ENCODE data around the gene CLIC3. TPM values are rescaled to one million over a fixed set of nuclear protein-coding genes. Genes with fewer than 3 reads are reported as not detected.

The CLIC3 gene
- total and polyA plus RNA-seq, 4 donors = 17.2 to 115 (median 81.1) TPM

- ATAC-seq (ENCODE audit: insufficient read depth, low FRiP score) (no peak), DNase-seq (no peak)
- Histone ChIP-seq H3K27me3 (ENCODE audit: control insufficient read depth in 3 of 3, insufficient read depth in 3 of 3, low read length in 2 of 3) (peaks cover 5 to 27% (median 14%) of the 10 kb centered on the region in 3 donors), H3K27ac (ENCODE audit: low read depth in 1 of 2, low read length in 1 of 2) (no peak overlapping the region), H3K9ac (ENCODE audit: insufficient read depth in 1 of 2, low read length in 2 of 2) (no peak overlapping the region), H3K4me1 (ENCODE audit: control insufficient read depth in 5 of 5, insufficient read depth in 5 of 5, low read length in 5 of 5) (peaks cover 0 to 15% (median 6%) of the 10 kb centered on the region in 5 donors), H3K9me3 (ENCODE audit: control insufficient read depth in 4 of 4, insufficient read depth in 3 of 4, low read length in 3 of 4) (peaks cover 0 to 5% (median 0%) of the 10 kb centered on the region in 4 donors), H3K36me3 (ENCODE audit: control insufficient read depth in 4 of 4, insufficient read depth in 4 of 4, low read length in 4 of 4) (no peaks in the 10 kb centered on the region), H3K4me3 (no peak overlapping the region)
- 70 to 81% methylated on average over 9 of the region's 9 CpGs for WGBS, 2 donors
- TF ChIP-seq, protein P1, sequence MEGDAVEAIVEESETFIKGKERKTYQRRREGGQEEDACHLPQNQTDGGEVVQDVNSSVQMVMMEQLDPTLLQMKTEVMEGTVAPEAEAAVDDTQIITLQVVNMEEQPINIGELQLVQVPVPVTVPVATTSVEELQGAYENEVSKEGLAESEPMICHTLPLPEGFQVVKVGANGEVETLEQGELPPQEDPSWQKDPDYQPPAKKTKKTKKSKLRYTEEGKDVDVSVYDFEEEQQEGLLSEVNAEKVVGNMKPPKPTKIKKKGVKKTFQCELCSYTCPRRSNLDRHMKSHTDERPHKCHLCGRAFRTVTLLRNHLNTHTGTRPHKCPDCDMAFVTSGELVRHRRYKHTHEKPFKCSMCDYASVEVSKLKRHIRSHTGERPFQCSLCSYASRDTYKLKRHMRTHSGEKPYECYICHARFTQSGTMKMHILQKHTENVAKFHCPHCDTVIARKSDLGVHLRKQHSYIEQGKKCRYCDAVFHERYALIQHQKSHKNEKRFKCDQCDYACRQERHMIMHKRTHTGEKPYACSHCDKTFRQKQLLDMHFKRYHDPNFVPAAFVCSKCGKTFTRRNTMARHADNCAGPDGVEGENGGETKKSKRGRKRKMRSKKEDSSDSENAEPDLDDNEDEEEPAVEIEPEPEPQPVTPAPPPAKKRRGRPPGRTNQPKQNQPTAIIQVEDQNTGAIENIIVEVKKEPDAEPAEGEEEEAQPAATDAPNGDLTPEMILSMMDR (IDR thresholded peaks at IDR 0.05; ENCODE audit: control extremely low read depth, extremely low read depth) = no peak
These were observed 13.2 kb downstream of the CLIC3 start for GRCh38 chr9:136983167-136983566.

DNA sequence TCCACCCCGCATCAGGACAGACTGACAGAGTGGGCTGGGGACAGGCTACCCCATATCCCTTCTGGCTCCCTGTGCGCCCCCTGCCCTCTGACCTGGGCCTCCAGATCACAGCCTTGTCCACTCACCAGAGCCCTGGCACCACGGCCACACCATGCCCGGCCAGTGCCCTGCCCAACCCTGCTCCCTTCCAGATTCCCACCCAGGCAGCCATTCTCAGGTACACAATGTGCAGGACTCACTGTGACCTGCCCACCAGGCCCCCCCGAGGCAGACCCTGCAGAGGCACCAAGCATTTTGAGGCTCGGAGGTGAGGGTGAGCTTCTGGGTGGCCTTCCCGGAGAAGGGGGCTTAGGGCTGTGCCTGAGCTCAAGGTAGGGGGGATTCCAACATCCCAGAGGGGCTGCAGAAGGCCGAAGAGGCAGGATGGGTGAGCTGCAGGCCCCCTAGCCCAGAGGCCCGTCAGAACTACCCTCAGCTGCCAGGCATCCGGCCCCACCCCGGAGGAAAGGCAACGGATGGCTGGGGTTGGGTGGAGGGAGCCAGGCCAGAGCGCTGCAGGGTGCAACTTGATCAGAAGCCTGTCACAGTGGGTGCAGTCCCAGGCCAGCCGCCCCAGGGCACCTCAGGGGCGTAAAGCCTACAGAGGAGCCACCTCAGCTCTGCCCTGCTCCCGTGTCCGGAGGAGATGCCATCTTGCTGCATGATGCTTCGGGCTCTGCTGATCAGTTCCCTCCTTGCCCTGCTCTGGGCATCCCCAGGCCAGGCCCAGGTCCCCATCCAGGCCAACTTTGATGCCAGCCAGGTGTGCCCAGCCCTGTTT lies 13.9 kb downstream of the CLIC3 start, which contains the start of gene LCNL1:
TSS of gene LCNL1 (plus strand) at position 762 of the 820 bp plus-strand sequence. CDS start 594 bp downstream, outside the sequence.
- Histone ChIP-seq H3K27ac (ENCODE audit: low read depth in 1 of 2, low read length in 1 of 2) (peak within 1 kb of the TSS; percentile 45 to 83), H3K36me3 (ENCODE audit: control insufficient read depth in 4 of 4, insufficient read depth in 4 of 4, low read length in 4 of 4) (no peaks in the 10 kb centered on the region), H3K9ac (ENCODE audit: insufficient read depth in 1 of 2, low read length in 2 of 2) (no peak within 1 kb of the TSS), H3K27me3 (ENCODE audit: control insufficient read depth in 3 of 3, insufficient read depth in 3 of 3, low read length in 2 of 3) (peaks cover 5 to 27% (median 14%) of the 10 kb centered on the region in 3 donors), H3K4me3 (no peak within 1 kb of the TSS), H3K9me3 (ENCODE audit: control insufficient read depth in 4 of 4, insufficient read depth in 3 of 4, low read length in 3 of 4) (peaks cover 0 to 5% (median 0%) of the 10 kb centered on the region in 4 donors), H3K4me1 (ENCODE audit: control insufficient read depth in 5 of 5, insufficient read depth in 5 of 5, low read length in 5 of 5) (peaks cover 0 to 18% (median 10%) of the 10 kb centered on the region in 5 donors)
- TF ChIP-seq, protein P1 (IDR thresholded peaks at IDR 0.05; ENCODE audit: control extremely low read depth, extremely low read depth) = no peak
- ATAC-seq (ENCODE audit: insufficient read depth, low FRiP score) = no peak
- DNase-seq = no peak
- 75 to 85% methylated on average over 17 to 18 of the region's 18 CpGs for WGBS, 2 donors

GRCh38 chr9:136981588-136982231 lies 14.7 kb downstream of the CLIC3 start:
- 57 to 62% methylated on average over 17 of the region's 17 CpGs for WGBS, 2 donors
- peaks cover 5 to 27% (median 11%) of the 10 kb centered on the region in 3 donors for H3K27me3 ChIP-seq (ENCODE audit: control insufficient read depth in 3 of 3, insufficient read depth in 3 of 3, low read length in 2 of 3)
- DNase-seq (peak; percentile 34 to 59 (median 49)), ATAC-seq (ENCODE audit: insufficient read depth, low FRiP score) (no peak)
- no peak overlapping the region for H3K9ac ChIP-seq (ENCODE audit: insufficient read depth in 1 of 2, low read length in 2 of 2)
- TF ChIP-seq, protein P1 (IDR thresholded peaks at IDR 0.05; ENCODE audit: control extremely low read depth, extremely low read depth) = no peak
- H3K36me3 ChIP-seq (ENCODE audit: control insufficient read depth in 4 of 4, insufficient read depth in 4 of 4, low read length in 4 of 4) = no peaks in the 10 kb centered on the region
- H3K27ac ChIP-seq (ENCODE audit: low read depth in 1 of 2, low read length in 1 of 2) = peak overlapping the region; percentile 49 to 83
- peaks cover 0 to 5% (median 0%) of the 10 kb centered on the region in 4 donors for H3K9me3 ChIP-seq (ENCODE audit: control insufficient read depth in 4 of 4, insufficient read depth in 3 of 4, low read length in 3 of 4)
- no peak overlapping the region for H3K4me3 ChIP-seq
- H3K4me1 ChIP-seq (ENCODE audit: control insufficient read depth in 5 of 5, insufficient read depth in 5 of 5, low read length in 5 of 5) = peaks cover 0 to 21% (median 11%) of the 10 kb centered on the region in 5 donors

All from lung (tissue), 12 donors.